ENCODE results near the gene KLRC4. TPM values are rescaled to one million over a fixed set of nuclear protein-coding genes. Genes with fewer than 3 reads are reported as not detected.

The KLRC4 gene
- polyA plus RNA-seq, 3 donors: not detected

DNA sequence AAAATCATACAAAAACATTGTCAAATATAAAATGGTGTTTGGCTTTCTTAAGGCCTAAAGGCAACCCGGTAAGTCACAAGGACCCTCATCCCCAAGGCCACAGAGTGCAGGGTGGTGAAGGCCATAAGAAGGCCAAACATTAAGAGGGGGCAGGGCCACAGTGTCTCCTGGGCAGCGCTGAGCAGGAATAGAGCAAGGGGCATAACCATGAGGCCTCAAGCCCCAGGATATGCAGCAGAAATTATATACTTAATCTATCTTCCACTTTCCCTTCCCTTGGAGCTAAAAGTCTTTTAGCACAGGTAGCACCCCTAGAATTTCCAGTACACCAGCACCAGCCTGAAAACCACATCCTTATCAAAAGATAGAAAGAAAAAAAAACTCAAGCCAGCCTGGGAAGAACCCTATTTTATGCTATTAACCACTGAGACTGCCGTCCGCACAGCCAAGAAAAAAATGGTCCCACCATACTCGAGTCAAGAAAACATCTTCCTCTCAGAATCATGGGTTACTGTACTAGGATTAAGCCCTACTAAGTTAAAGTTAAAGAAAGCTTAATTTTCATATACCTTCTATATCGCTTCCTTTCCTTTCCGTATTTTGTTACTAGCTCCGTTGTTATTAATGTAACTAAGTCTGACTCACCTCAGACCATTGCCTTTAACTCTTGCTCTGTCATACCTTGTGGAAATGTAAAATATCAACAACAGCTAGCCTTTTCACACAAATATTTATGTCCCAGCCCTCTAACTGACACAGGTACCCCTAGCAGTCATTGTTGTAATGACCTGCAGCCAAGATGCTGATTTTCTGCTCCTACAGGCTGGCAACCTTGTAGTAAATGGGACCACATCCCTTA is 39.8 kb downstream of the KLRC4 start:
- WGBS (ENCODE audit: insufficient coverage): 100% methylated on average over 1 of the region's 8 CpGs
- H3K4me1 Mint-ChIP-seq: peaks cover 48% of the 10 kb centered on the region
- intact Hi-C loops (cut with micrococcal nuclease): no loop called here

More for the DNA sequence above, 39.8 kb downstream of the KLRC4 start:
- no peaks in the 10 kb centered on the region for H3K36me3 Mint-ChIP-seq
- H3K4me1 ChIP-seq (ENCODE audit: control insufficient read depth in 1 of 2, insufficient read depth in 2 of 2, low read length in 2 of 2): peaks cover 50 to 60% of the 10 kb centered on the region in 2 donors
- peaks cover 0 to 9% of the 10 kb centered on the region in 2 donors for H3K9me3 ChIP-seq (replicated peaks in 1 of 2; ENCODE audit: control insufficient read depth in 1 of 2, insufficient read depth in 1 of 2, low read length in 2 of 2)
- no peak overlapping the region for H3K4me2 ChIP-seq (replicated peaks; ENCODE audit: extremely low read depth, low read length, poor library complexity, severe bottlenecking)
- H3K27me3 ChIP-seq (ENCODE audit: control insufficient read depth in 2 of 2, insufficient read depth in 2 of 2, low read length in 2 of 2): no peaks in the 10 kb centered on the region
- H4K20me1 ChIP-seq (ENCODE audit: insufficient read depth, low read length): no peaks in the 10 kb centered on the region
- H3K27me3 Mint-ChIP-seq (ENCODE audit: low read depth in 3 of 3): peaks cover 0 to 2% (median 0%) of the 10 kb centered on the region in 3 donors
- no peaks in the 10 kb centered on the region for H3K79me2 ChIP-seq (ENCODE audit: insufficient read depth, low read length)
- no peak for DNase-seq
- H2AFZ ChIP-seq (ENCODE audit: insufficient read depth, low read depth, low read length, poor library complexity, severe bottlenecking): no peak overlapping the region
- TF ChIP-seq CTCF (IDR thresholded peaks at IDR 0.05): no peak
- H3K9me3 Mint-ChIP-seq: peaks cover 4 to 17% (median 8%) of the 10 kb centered on the region in 7 donors
- H3K27ac ChIP-seq (ENCODE audit: low read depth in 1 of 2, low read length in 2 of 2): no peak overlapping the region
- no peaks in the 10 kb centered on the region for H3K36me3 ChIP-seq (replicated peaks in 1 of 2; ENCODE audit: control insufficient read depth in 1 of 2, insufficient read depth in 2 of 2, low read length in 2 of 2)
- H3K27ac Mint-ChIP-seq: peak overlapping the region in 1 of 7 donors; percentile 51
- H3K4me3 Mint-ChIP-seq: no peak overlapping the region
- no peak overlapping the region for H3K9ac ChIP-seq (ENCODE audit: insufficient read depth, low read length, poor library complexity, severe bottlenecking)
- H3K4me3 ChIP-seq (replicated peaks in 1 of 3; ENCODE audit: low read depth in 2 of 3, low read length in 3 of 3): no peak overlapping the region
